Stimulated activated CD4-positive, alpha-beta T cell treated with anti-CD3 and anti-CD28 coated beads, Interleukin-15, amount 100 ng/mL, for 1 hour (primary cell): ENCODE data around the gene DAGLA.

Experiments
- DNase-seq, 2 donors: peaks; one replicate each; pipeline ENCODE4 v3.0.0-alpha.2; 2020; ENCODE audit warnings: low read depth in 1 of 2, low spot score in 1 of 2

DAGLA gene

DNA sequence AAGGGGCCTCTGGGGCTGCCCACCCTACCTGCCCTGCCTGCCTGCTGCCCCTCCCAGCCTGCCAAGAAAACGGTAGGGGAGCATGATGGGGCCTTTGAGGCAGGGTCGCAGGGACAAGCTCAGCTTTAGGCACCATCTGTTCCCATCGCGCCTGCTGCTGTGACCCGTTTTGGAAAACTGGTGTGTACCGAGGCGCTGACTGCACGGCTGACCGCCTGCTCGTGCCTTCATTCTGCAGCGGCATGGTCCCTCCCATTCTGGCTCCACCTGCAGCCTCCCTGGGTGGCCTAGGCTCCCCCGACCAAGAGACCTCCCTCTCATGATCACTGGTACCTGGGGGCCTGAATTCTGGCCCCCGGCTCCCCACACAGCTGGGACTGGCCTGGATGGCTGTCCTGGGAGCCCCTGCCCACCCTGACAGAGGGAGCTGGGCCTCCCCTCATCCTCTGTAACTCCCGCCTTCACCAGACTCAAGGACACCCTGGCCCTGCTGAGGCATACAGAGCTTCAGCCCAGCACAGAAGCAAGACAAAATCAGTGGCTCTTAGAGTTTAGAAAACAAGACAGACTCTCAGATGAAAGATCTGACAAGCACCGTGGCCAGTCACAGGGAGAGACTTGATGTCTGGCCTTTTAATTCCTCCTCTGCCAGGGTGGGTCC, 65.7 kb downstream of the DAGLA start:
- DNase-seq = no peak

DNA sequence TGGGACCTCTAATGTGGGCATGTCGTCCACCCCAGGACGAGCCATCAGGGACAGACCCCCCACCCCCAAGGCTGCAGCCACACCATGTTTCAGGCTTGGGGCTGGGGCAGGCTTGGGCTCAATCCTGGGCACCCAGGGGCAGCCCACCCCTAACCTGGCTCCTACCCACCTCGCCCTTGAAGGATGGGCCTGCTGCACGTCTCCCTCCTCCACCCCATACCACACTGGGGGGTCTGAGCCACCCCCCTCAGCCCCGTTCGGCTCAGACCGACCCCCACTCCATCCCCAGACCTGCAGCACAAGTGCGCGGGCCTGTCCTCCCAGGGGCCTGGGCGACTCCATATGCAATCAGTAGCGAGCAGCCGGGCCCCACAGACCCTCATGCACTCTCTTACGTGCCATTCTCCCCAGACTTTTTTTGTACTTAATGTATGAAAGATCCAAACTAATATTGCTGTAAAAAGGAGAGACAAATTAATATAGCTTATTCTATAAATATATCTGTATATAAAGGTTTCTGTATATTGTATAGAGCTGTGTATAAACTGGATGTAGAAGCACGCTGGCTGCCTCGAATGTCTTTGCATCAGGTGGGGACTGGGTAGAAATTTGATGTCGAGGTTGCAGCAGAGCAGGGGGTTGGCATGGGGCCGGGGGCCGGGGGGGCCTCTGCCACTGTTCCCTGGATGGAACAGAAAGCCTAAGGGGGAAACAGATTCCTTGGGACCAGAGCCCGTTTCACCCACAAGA, 66.4 kb downstream of the DAGLA start:
- DNase-seq = no peak

DNA sequence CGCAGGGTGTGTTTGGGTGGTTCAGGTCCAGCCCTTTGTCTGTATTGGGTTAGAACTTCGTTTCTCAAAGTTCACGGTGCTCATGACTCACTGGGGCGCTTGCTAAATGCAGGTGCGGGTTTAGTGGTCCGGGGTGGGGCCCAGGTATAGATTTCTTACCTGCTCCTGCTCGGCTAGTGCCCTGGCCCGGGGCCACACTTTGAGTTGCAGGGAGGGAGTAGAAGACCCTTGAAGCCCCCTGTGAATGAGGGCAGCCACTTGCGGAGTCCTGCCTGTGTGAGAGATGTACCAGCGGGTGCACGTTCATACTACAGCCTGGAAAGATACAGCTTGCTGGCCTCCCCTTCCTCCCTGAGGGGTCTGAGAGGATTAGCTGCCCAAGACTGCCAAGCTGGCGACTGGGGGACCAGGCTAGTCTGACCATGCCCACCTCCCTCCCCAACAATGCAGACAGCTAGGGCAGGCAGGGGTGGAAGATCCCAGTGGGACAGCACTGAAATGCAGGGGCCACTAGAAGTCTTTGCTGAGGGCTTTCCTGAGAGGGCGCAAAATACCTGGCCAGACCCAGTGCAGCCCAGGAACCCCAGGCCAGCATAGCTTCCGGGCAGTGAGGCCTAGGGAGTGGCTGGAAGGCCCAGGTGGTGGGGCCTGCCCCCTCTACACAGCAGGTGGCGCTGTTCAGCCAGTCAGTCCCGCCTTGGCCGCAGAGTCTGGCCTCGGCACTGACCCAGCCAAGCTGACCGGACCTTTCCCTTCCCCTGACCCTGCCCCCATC, 67.2 kb downstream of the DAGLA start:
- DNase-seq = no peak

DNA sequence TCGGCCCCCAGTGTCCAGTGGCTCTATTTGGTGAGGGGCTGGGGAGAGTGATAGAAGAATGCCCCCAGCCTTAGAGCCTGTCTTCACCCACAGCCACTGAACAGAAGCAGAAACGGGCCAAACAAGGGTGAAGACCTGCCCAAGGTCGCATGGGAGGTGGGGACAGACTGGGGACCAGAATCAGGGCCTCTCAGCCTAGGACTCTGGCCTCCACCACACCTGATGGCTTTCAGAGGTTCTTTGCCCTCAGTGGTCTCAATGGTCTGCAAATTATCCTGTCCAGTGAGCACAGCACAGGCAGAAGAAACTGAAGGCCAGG, 67.7 kb downstream of the DAGLA start:
- no peak for DNase-seq

DNA sequence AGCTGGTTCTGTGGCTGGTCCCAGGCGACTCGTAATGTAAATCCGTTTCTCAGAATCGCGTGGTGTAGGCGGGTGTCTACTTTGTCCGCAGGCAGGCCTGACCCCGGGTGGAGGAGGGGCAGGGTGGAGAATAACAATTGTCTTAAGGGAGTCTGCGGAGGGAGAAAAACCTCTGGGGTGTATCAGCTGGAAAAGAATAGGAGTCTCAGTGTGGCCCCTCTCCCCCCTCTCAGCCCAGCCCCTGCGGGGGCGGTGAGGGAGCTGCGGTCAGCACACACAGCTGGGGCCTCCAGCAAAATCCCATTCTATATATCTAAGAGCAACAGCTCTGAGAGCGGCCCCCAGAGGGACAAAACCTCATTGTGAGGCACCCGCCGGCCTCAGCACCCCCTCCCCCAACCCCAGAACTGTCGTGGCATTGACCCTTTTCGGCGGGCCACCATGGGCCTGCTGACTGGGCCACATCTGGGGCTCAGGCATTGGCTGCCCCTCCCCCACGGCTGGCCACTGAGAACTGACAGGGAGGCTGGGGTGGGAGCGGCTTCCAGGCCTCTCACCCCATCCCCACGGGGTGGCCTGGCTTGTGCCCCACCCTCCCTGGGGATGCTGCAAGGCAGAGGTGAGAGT, 69.5 kb downstream of the DAGLA start:
- no peak for DNase-seq

DNA sequence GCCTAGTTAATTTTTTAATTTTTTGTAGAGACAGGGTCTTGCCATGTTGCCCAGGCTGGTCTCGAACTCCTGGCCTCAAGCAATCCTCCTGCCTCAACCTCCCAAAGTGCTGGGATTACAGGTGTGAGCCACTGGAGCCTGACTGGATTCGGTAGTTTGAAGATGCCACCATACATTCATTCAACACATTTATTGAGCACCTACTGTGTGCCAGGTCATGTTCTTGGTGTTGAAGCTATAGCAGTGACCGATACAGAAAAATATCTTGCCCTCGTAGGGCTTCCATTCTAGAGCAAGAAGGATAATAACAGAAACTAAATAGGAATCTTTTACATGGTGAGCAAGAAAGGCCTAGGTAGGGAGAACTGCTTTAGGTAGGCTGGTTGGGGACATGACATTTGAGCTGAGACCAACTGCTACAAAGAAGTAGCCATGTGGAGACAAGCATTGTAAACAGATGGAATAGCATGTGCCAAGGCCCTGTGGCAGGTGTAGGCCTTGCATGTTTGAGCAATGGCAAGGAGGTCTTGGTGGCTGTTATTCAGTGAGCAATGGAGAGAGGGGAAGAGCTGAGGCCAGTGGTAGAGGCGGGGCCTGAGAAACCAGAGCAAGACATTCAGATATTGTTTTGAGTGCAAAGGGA, 70.6 kb downstream of the DAGLA start:
- DNase-seq = no peak

DNA sequence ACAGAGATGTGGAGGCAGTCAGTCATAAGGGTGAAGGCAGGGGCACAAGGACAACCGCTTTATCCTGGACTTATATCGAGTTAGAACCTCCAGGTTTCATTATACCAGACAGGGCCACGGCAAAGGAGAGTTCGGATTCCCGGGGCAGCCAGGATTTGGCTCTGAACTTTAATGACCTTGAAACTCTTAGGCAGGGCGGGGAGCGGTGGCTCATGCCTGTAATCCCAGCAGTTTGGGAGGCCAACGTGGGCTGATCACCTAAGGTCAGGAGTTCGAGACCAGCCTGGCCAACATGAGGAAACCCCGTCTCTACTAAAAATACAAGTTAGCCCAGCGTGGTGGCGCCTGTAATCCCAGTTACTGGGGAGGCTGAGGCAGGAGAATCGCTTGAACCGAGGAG, 71.2 kb downstream of the DAGLA start:
- no peak for DNase-seq

DNA sequence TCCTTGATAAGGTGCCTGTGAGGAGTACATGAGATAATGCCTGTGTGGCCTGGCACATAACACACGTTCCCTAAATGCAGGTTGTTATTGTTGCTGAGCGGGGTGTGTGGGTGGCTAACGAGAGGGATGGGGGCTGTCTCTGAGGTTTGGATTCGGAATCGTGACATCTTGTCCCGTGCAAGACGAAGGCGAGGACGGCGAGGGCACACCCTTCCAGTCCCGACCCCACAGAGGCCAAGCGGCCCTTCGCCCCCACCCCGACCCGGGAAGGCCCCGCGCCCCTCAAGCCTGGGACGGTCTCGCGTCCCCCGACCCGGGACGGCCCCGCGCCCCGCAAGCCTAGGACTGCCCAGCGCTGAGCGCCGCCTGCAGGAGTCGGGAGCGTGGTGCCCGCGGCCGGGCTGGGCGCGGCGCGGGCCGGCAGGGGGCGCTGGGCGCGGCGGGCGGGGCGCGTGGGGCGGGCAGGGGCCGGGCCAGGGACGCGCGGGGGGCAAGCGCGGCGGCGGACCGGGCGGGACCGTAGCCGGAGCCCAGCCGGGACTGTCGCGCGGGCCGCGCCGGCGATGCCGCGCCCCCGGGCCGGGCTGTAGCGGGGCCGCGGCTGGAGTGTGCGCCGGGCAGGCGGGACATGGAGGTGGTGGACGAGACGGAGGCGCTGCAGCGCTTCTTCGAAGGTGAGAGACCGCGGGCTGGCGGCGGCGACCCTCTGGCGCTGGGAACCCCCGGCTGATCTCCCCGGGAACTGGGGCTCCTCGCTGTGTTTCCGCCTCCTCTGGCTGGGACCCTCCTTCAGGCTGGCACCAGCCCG, 72.1 kb downstream of the DAGLA start, which contains the start of gene MYRF:
Gene MYRF, plus strand, starts transcription at position 520 of the 808 bp plus-strand sequence. Its CDS starts 109 bp downstream, at position 629.
- peak; percentile 19 to 55 for DNase-seq

DNA sequence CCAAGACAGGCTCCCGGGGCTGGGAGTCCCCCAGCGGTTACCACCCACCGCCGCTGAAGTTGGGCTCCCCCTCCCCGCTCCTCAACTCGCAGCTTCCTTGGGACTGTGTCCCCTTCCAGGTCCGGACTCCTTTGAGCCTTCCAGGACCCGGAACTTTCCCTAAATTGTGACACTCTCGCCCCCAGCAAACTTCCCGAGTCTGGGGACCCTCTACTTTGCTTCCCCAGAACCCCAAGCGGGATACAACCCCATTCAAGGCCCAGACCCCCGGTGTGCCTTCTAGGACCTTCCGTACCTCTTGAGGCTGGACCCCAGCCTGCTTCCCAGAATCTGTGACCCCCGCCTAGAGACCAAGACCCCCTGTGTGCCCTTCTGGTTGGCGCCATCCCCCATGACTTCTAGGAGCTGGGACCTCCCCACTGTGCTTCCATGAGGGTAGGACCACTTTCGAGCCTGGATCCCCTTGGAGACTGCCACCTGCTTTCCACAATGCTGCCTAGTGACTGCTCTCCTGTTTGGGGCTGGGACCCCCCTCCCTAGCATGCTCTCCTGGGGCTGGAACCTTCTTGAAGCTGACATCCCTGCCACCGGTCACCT, 72.8 kb downstream of the DAGLA start:
- no peak for DNase-seq

DNA sequence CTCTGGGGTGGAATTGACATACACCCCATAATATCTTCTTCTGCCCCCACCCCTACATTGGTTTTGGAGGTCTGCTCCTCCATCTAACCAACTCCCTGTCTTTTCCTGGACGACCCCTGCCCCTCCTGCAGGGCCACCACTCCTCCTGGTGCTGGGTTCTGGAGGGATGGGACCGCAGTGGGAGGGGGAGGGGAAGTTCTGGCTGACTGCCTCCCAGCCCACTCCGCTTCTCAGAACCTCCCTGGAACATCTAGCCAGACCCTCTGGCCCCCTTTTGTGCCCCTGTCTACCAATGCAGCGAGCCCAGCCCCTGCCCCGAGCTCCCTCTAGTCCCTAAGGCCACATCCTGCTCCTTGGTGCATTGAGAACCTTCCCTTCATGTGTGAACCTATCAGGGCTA, 73.5 kb downstream of the DAGLA start:
- no peak for DNase-seq

DNA sequence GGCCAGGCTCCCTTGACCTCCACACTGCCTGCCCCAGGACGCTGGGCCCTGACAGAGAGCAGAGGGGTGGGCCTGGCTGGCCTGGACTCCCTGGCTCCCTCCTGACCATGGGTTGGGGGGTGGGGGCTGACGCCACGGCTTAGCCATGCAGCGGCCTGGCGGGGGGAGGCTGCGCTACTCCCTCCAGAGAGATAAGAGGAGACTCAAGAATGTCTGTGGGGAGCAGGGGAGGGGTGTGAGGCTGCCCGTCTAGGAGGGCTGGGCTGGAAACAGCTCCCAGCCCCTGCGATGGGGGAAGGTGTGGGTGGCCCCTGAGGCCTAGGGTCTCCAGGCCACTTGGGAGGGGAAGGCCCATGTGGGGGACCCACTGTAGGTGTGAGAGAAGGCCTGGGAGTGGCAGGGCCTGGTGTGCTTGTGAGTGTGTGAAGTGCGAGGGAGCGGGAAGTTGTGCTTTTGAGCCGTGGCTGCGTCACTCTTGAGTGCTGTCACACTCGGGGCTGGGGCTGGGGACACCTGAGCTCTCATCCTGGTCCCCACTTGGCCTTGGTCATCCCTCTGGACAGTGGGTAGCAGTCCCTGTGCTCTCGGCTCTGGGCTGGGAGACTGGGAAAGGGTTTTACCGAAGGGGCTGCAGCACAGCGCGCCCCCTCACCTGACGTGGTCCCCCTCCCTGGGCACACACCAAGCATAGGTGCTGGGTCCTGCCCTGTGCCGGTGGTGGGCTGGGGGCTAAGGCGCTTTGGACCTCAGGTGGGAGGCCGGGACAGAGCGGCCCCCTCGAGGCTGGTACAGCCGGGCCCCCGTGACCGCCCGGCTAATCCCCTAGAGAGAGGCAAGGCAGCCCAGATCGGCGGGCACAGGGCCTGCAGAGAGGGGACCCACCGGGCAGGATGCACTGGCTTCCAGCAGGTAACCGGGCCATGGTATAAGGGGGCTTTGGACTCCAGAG, 74.6 kb downstream of the DAGLA start:
- DNase-seq = no peak

DNA sequence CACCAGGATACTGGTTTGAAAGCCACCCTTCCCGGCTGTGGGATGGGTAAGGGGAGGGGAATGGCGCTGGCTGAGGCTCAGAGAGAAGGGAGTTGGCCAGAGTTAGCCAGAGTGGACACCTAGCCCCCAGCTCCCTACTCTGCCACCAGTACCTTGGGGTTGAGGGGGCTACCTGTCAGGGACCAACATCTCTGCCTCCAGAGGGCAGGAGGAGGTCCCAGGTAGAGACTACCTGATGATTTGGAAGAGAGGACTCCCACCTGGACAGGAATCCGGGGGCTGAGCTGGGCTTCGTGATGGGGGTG, 75.9 kb downstream of the DAGLA start:
- no peak for DNase-seq

DNA sequence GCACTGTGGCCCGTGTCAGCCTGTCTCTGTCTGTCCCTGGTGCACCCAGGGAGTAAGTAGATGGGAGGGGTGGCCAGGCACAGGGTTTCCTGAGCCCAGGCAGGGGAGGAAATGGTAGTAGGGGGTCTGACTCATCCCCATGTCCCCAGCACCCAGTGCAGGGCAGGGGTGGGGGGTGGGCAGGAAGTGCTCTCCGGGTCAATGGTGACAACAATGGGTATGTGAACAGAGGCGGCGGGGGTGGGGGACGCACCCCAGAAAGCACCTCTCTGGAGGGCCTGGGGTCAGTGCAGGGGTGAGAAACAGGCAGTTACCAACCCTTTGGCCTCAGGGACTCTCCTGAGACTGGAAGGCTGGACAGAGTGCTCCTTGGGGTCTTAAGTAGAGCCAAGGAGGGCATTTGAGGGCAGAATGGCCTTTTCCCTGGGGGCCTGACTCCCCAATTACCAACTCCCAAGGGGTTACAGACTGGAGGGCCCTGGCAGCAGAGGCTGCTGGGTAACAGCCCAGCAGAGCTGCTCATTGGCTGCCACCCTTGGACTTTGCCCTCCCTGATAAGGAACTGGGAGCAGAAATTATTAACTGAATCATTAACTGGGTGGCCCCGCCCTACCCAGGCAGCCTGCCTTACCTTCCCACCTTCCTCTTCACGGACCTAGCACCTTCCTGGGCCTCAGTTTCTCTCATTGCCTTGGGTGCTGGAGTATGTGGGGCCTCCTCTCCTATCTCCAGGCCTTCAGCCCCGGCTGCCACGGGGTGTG, 76.4 kb downstream of the DAGLA start:
- no peak for DNase-seq

DNA sequence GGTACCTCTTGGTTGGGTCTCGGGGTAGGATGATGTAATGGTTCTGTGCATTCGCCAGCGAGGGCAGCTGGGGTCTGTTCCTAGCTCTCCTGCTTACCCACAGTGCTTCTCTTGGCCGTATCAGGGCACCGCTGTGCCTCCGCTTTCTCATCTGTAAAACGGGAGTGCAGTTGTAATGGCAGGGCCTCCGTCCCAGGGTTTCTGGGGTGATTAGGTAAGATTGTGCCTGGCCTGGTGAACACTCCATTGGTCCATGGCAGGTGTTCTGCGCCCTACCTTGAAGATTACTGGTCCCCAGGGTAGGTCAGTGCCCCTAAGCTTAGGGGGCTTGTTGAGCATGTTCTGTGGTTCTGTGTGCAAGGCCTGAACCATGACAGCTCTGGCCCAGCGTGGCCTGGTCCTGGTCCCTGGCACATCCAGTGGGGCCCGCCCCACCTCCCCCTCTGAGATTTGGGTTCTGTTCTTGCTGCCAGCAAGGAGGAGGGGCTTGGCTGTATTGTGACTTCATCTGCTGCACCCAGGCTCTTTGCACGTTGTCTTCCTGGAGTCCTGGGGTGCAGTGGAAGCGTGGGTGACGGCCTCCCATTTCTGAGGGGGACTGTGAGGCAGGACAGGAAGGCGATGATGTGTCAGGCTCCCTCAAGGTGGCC, 77.1 kb downstream of the DAGLA start:
- no peak for DNase-seq

DNA sequence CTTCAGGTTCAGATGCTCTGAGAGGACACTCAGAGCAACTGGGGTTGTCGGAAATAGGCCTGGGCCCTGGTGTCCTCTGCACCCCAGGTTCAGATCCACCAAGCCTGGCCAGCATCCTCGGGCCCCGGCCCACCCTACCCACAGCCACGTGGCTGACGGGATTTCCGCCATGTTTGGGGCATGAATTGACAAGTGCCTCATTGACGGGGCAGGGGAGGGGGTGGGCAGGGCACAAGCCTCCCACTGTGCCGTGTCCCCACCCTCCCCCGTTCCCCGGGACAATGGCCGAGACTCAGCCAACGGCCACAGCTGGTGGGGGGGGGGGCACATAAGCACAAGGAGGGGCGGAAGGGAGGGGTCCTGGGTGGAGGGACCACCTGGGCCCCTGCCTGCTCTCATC, 80.8 kb downstream of the DAGLA start:
- DNase-seq = no peak

DNA sequence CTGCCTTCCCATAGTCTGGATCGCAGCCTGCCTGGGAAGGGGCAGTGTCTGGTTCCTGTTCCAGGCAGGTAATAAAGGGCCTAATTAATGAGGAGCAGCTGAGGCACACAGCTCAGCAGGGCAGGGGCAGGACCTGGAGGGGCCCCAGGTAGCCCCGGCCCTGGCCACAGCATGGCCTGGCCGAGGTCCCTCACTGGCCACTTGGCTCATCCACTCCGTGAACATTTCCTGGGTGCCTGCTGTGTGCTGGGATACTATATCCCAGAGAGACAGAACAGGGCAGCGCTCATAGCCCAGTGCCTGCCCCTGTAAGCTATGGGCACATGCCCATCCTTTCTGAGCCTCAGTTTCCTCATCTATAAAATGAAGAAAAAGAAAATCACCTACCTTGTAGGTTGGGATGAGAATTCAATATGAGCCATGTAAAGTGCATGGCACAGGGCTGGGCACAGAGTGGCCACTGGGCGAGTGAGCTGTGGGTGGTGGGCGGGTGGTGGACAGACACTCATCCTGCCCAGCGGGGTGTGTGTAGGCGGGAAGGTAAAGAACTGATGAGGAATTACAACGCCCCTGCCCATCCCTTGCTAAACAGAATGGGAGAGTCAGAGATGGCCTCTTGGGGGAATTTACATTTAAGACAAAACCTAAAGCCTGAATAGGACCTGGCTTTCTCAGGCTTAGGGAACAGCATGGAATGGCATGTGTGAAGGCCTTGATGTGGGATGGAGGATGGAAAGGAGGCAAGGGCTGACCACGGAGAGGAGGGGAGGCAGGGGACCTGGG, 81.4 kb downstream of the DAGLA start:
- no peak for DNase-seq

DNA sequence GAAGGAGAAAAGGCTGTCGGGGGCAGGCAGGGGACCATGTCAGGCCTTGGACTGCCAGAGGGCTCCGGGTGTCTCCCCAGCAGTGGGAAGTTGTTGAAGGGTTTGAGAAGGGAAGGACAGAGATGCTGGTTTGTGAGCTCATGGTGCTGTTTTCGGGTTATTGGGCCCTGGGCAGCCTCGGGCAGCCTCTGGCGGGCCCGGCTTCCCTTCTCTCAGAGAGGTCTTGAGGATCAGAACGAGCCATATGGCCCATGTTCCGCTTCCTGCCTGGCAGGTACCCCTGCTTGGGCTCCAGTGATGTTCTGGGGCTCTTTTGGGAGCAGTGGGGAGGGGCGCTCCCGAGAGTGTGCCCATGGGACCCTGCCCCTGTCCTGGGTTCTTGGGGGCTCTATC, 82.0 kb downstream of the DAGLA start:
- DNase-seq = no peak
